Epithelial cell of esophagus (primary cell): ENCODE results near the gene TMUB2.
"Not testable (repeated sequence)": the region's sequence is repeated elsewhere in the genome, so short reads cannot be mapped to it uniquely, and the experiment has no call there.

Experiments used
- DNase-seq: peaks from one replicate; pipeline ENCODE4 v3.0.0; 2010; ENCODE audit warnings: low read depth
- H3K4me3 ChIP-seq: 2 replicates; pipeline ENCODE4 v1.5.1; 2011; ENCODE audit warnings: mild to moderate bottlenecking, low read length, control low read depth
- CTCF ChIP-seq: IDR thresholded peaks from 2 replicates; pipeline ENCODE4 v1.5.1; 2011; ENCODE audit warnings: low read depth, mild to moderate bottlenecking, low read length, control low read depth, inconsistent platforms; ENCODE audit not compliant: insufficient read depth; ENCODE audit errors: missing control alignments

Gene TMUB2

GRCh38 chr17:44230140-44230539 lies 43.4 kb downstream of the TMUB2 start:
- TF ChIP-seq CTCF: no peak
- DNase-seq: no peak
- H3K4me3 ChIP-seq: no peak overlapping the region

GRCh38 chr17:44232061-44232460 lies 45.3 kb downstream of the TMUB2 start:
- DNase-seq: no peak
- TF ChIP-seq CTCF: no peak
- no peak overlapping the region for H3K4me3 ChIP-seq

GRCh38 chr17:44233582-44233981 lies 46.8 kb downstream of the TMUB2 start:
- no peak for DNase-seq
- TF ChIP-seq CTCF: no peak
- H3K4me3 ChIP-seq: no peak overlapping the region

- DNase-seq: peak; percentile 98
- TF ChIP-seq CTCF: no peak
- no peak overlapping the region for H3K4me3 ChIP-seq
These were observed 48.8 kb downstream of the TMUB2 start for GRCh38 chr17:44235583-44235936.

GRCh38 chr17:44236444-44236991 lies 49.7 kb downstream of the TMUB2 start:
- DNase-seq: no peak
- H3K4me3 ChIP-seq: no peak overlapping the region
- no peak for TF ChIP-seq CTCF

- H3K4me3 ChIP-seq, DNase-seq: not testable (repeated sequence)
These were observed 51.1 kb downstream of the TMUB2 start for GRCh38 chr17:44237886-44238285.

GRCh38 chr17:44241106-44241624 lies 54.4 kb downstream of the TMUB2 start:
- no peak for TF ChIP-seq CTCF
- no peak for DNase-seq
- no peak overlapping the region for H3K4me3 ChIP-seq
